ENCODE measurements around the gene CDH4. TPM values are rescaled to one million over a fixed set of nuclear protein-coding genes. Genes with fewer than 3 reads are reported as not detected.

CDH4 gene
- total RNA-seq, 1 experiment from 2014 or later, result not detected

GRCh38 chr20:61588411-61589385 is 336.6 kb downstream of the CDH4 start:
- Histone ChIP-seq H3K4me3 (ENCODE audit: low read depth, low read length) (no peak overlapping the region), H3K9me3 (peaks cover 24% of the 10 kb centered on the region), H3K36me3 (ENCODE audit: control insufficient read depth, insufficient read depth, low read length) (no peaks in the 10 kb centered on the region), H3K27me3 (replicated peaks; ENCODE audit: control insufficient read depth, insufficient read depth, low read length) (no peaks in the 10 kb centered on the region; the same call in 1 of the 2 replicates), H3K4me1 (no peaks in the 10 kb centered on the region)
- H3K27me3 Mint-ChIP-seq (ENCODE audit: insufficient read depth, unreplicated experiment), result peaks cover 10% of the 10 kb centered on the region
- DNase-seq, result no peak
- BruUV-seq (replicated peaks), result no TSS peak
- H3K27ac Mint-ChIP-seq (ENCODE audit: unreplicated experiment), result no peak overlapping the region
- POLR2A ChIA-PET, result no interaction called here
- H3K4me3 Mint-ChIP-seq (ENCODE audit: unreplicated experiment), result no peak overlapping the region
- no peaks in the 10 kb centered on the region for H3K36me3 Mint-ChIP-seq (ENCODE audit: insufficient read depth, unreplicated experiment)
- no peak for TF ChIP-seq CTCF (IDR thresholded peaks at IDR 0.05; ENCODE audit: insufficient read depth in 1 of 2, low read depth in 1 of 2, low read length in 1 of 2, severe bottlenecking in 1 of 2, unreplicated experiment in 1 of 2)
- intact Hi-C loops (cut with micrococcal nuclease; ENCODE audit: unreplicated experiment), result no loop called here
- no peaks in the 10 kb centered on the region for H3K4me1 Mint-ChIP-seq (ENCODE audit: low read depth, unreplicated experiment)
- CTCF ChIA-PET, result no interaction called here
- peaks cover 25% of the 10 kb centered on the region for H3K9me3 Mint-ChIP-seq (ENCODE audit: unreplicated experiment)

- TF ChIP-seq CTCF (IDR thresholded peaks at IDR 0.05; ENCODE audit: insufficient read depth in 1 of 2, low read depth in 1 of 2, low read length in 1 of 2, severe bottlenecking in 1 of 2, unreplicated experiment in 1 of 2), result no peak
- ChIA-PET CTCF (no interaction called here), POLR2A (no interaction called here)
- Mint-ChIP-seq H3K4me1 (ENCODE audit: low read depth, unreplicated experiment) (no peaks in the 10 kb centered on the region), H3K27me3 (ENCODE audit: insufficient read depth, unreplicated experiment) (peaks cover 3% of the 10 kb centered on the region), H3K4me3 (ENCODE audit: unreplicated experiment) (no peak overlapping the region), H3K27ac (ENCODE audit: unreplicated experiment) (no peak overlapping the region), H3K9me3 (ENCODE audit: unreplicated experiment) (peaks cover 26% of the 10 kb centered on the region), H3K36me3 (ENCODE audit: insufficient read depth, unreplicated experiment) (no peaks in the 10 kb centered on the region)
- no peak for DNase-seq
- no peaks in the 10 kb centered on the region for H3K36me3 ChIP-seq (ENCODE audit: control insufficient read depth, insufficient read depth, low read length)
- no peak overlapping the region for H3K4me3 ChIP-seq (ENCODE audit: low read depth, low read length)
- no TSS peak for BruUV-seq (replicated peaks)
- intact Hi-C loops (cut with micrococcal nuclease; ENCODE audit: unreplicated experiment), result no loop called here
- no peaks in the 10 kb centered on the region for H3K4me1 ChIP-seq
- H3K9me3 ChIP-seq, result peaks cover 29% of the 10 kb centered on the region
- no peaks in the 10 kb centered on the region for H3K27me3 ChIP-seq (replicated peaks; ENCODE audit: control insufficient read depth, insufficient read depth, low read length)
Measured at GRCh38 chr20:61590236-61590635, 338.2 kb downstream of the CDH4 start.

GRCh38 chr20:61593516-61593915 is 341.5 kb downstream of the CDH4 start:
- ChIA-PET POLR2A (no interaction called here), CTCF (no interaction called here)
- Histone ChIP-seq H3K4me1 (no peaks in the 10 kb centered on the region), H3K9me3 (peaks cover 53% of the 10 kb centered on the region), H3K4me3 (ENCODE audit: low read depth, low read length) (no peak overlapping the region), H3K36me3 (ENCODE audit: control insufficient read depth, insufficient read depth, low read length) (no peaks in the 10 kb centered on the region), H3K27me3 (replicated peaks; ENCODE audit: control insufficient read depth, insufficient read depth, low read length) (no peaks in the 10 kb centered on the region)
- Mint-ChIP-seq H3K4me1 (ENCODE audit: low read depth, unreplicated experiment) (no peaks in the 10 kb centered on the region), H3K4me3 (ENCODE audit: unreplicated experiment) (no peak overlapping the region), H3K36me3 (ENCODE audit: insufficient read depth, unreplicated experiment) (peaks cover 5% of the 10 kb centered on the region), H3K27me3 (ENCODE audit: insufficient read depth, unreplicated experiment) (peaks cover 3% of the 10 kb centered on the region), H3K9me3 (ENCODE audit: unreplicated experiment) (peaks cover 51% of the 10 kb centered on the region), H3K27ac (ENCODE audit: unreplicated experiment) (no peak overlapping the region)
- no peak for TF ChIP-seq CTCF (IDR thresholded peaks at IDR 0.05; ENCODE audit: insufficient read depth in 1 of 2, low read depth in 1 of 2, low read length in 1 of 2, severe bottlenecking in 1 of 2, unreplicated experiment in 1 of 2)
- DNase-seq, result no peak
- no TSS peak for BruUV-seq (replicated peaks)
- intact Hi-C loops (cut with micrococcal nuclease; ENCODE audit: unreplicated experiment), result no loop called here
